SH-SY5Y (cell line): ENCODE results near the gene HOXA13.

ENCODE experiments used
- GATA2 ChIP-seq: IDR thresholded peaks from 2 replicates; pipeline ENCODE4 v1.6.1; 2011; ENCODE audit warnings: mild to moderate bottlenecking, low read depth, low read length
- GATA3 ChIP-seq: IDR thresholded peaks from 2 replicates; pipeline ENCODE4 v1.6.1; 2011; ENCODE audit warnings: low read depth, mild to moderate bottlenecking, low read length, moderate library complexity

DNA sequence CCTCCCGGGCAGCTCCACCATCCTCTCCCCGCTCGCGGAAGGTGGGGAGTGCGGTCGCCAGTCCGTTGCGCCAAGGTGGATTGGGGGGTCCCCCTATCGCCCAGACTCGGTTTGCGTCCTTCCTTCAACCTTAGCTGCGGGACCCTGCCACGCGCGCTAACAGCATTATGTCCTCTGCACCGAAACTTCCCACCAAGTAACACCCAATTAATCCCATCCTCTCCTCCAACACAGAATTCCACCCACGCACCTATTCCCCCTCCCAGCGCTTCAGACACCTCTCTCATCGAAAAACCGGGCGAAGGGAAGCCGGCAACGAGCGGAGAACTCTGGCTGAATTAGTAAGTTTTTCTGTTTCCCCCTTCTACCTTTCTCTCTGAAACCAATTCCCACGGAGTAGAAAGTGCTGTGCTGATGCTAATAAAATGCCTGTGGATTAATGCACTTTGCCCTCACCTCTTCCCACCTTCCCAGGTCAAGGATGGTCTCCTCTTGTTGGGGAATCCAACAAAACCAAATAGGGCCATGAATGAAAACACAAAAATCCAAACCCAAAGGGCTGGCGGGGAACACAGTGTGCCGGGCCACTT lies 48.5 kb downstream of the HOXA13 start:
- TF ChIP-seq GATA3 (no peak), GATA2 (no peak)
